Epithelial cell of umbilical artery (primary cell): ENCODE data around the gene MYPN. TPM values are rescaled to one million over a fixed set of nuclear protein-coding genes. Genes with fewer than 3 reads are reported as not detected.

Source experiments
- total RNA-seq: library from RNA; depleted of rRNA; stranded (reverse); fragments of >200 nt; gene quantifications from 2 replicates; pipeline ENCODE4 v1.2.3, GENCODE V29; 2014

MYPN gene
- not detected in 2 replicates for total RNA-seq

GRCh38 chr10:68109331-68109730, at the start of gene MYPN:
TSS of gene MYPN (plus strand) at chr10:68109488. CDS start at chr10:68121439, 11,951 bp downstream.

GRCh38 chr10:68074775-68075549, 34.3 kb upstream of the MYPN start, which contains the start of gene HERC4:
TSS of gene HERC4 (minus strand) at chr10:68075283. CDS start at chr10:68073108, 2,175 bp downstream.

GRCh38 chr10:68231817-68232251, 122.5 kb downstream of the MYPN start, which contains the start of gene ATOH7:
TSS of gene ATOH7 (minus strand) at chr10:68232113. CDS start at chr10:68231677, 436 bp downstream.

Other genes with a start within 250 kb of the MYPN start
- 7.8 and 11.6 TPM in 2 replicates for gene SIRT1, start 224.8 kb upstream of the MYPN start, total RNA-seq
- 34.8 and 62.9 TPM in 2 replicates for gene HERC4, start 34.2 kb upstream of the MYPN start, total RNA-seq
- gene ATOH7, start 122.6 kb downstream of the MYPN start, total RNA-seq = 0.15 TPM in 1 of 2 replicates, not detected in the other
- gene HNRNPH3, start 222.6 kb downstream of the MYPN start, total RNA-seq = 28.6 and 35.1 TPM in 2 replicates
- 1.9 and 3.5 TPM in 2 replicates for gene PBLD, start 223.4 kb downstream of the MYPN start, total RNA-seq